Naive thymus-derived CD4-positive, alpha-beta T cell (primary cell): ENCODE measurements around the gene CD44. TPM values are rescaled to one million over a fixed set of nuclear protein-coding genes. Genes with fewer than 3 reads are reported as not detected.

Experiments
- ATAC-seq: fragments of 150-1000 bp; cut with Tn5 transposase; 2 replicates; pipeline ENCODE4 v1.10.0; 2021; ENCODE audit warnings: mild to moderate bottlenecking, moderate library complexity
- CTCF ChIA-PET: fragments of 350-600 bp; sonication (Branson Sonifier 250); formaldehyde crosslinking; loops from one replicate; lab custom pipeline; 2021; ENCODE audit warnings: antibody characterized with exemption; lab: Charles Lee
- POLR2A ChIA-PET: fragments of 350-600 bp; sonication (Branson Sonifier 250); formaldehyde crosslinking; loops from one replicate; lab custom pipeline; 2021; ENCODE audit warnings: antibody characterized with exemption, inconsistent platforms; lab: Charles Lee
- DNase-seq, 9 donors: peaks; one replicate each; pipeline versions ENCODE4 v3.0.0 to v3.0.0-alpha.2; 2020 to 2022; ENCODE audit warnings: mixed read lengths in 1 of 9
- H3K27ac ChIP-seq: one replicate; pipeline ENCODE4 v1.7.0; 2013; ENCODE audit warnings: mild to moderate bottlenecking, low read depth, low read length, moderate library complexity
- H3K27me3 ChIP-seq, 2 donors: one replicate each; pipeline ENCODE4 v1.7.0; 2013; ENCODE audit warnings: low read length in 2 of 2, mild to moderate bottlenecking in 2 of 2, moderate library complexity in 2 of 2; ENCODE audit not compliant: control insufficient read depth in 2 of 2, insufficient read depth in 2 of 2
- H3K36me3 ChIP-seq, 3 experiments: 1 replicate in 2 of 3; 2 replicates in 1 of 3; pipeline ENCODE4 v1.7.0; 2013; ENCODE audit warnings: low read length in 3 of 3, mild to moderate bottlenecking in 3 of 3, moderate library complexity in 1 of 3; ENCODE audit not compliant: insufficient read depth in 3 of 3, control insufficient read depth in 2 of 3
- H3K4me1 ChIP-seq, 2 donors: one replicate each; pipeline ENCODE4 v1.7.0; 2013; ENCODE audit warnings: low read length in 2 of 2, mild to moderate bottlenecking in 2 of 2, moderate library complexity in 1 of 2; ENCODE audit not compliant: control insufficient read depth in 2 of 2, insufficient read depth in 2 of 2
- H3K4me3 ChIP-seq: 2 replicates; pipeline ENCODE4 v1.7.0; 2013; ENCODE audit warnings: mild to moderate bottlenecking, low read length
- H3K9me3 ChIP-seq, 3 experiments: 1 replicate in 2 of 3; 2 replicates in 1 of 3; pipeline ENCODE4 v1.7.0; 2013; ENCODE audit warnings: low read length in 3 of 3; ENCODE audit not compliant: control insufficient read depth in 2 of 3
- H3K27ac Mint-ChIP-seq, 9 donors: one replicate each; pipeline ENCODE4 v1.8.0; 2020 to 2022; ENCODE audit warnings: mixed read lengths in 9 of 9, mild to moderate bottlenecking in 8 of 9, moderate library complexity in 5 of 9, inconsistent platforms in 2 of 9
- H3K27me3 Mint-ChIP-seq, 5 donors: one replicate each; pipeline ENCODE4 v1.8.0; 2021 to 2022; ENCODE audit warnings: mixed read lengths in 5 of 5, mild to moderate bottlenecking in 1 of 5
- H3K36me3 Mint-ChIP-seq, 5 donors: one replicate each; pipeline ENCODE4 v1.8.0; 2020 to 2022; ENCODE audit warnings: mixed read lengths in 5 of 5, mild to moderate bottlenecking in 3 of 5, inconsistent platforms in 1 of 5
- H3K4me1 Mint-ChIP-seq, 7 donors: one replicate each; pipeline ENCODE4 v1.8.0; 2020 to 2022; ENCODE audit warnings: mixed read lengths in 7 of 7, mild to moderate bottlenecking in 3 of 7, inconsistent platforms in 1 of 7
- H3K4me3 Mint-ChIP-seq, 10 donors: one replicate each; pipeline ENCODE4 v1.8.0; 2020 to 2022; ENCODE audit warnings: mild to moderate bottlenecking in 10 of 10, mixed read lengths in 10 of 10, moderate library complexity in 6 of 10, inconsistent platforms in 2 of 10
- H3K9me3 Mint-ChIP-seq, 11 donors: one replicate each; pipeline ENCODE4 v1.8.0; 2020 to 2022; ENCODE audit warnings: mixed read lengths in 11 of 11, mild to moderate bottlenecking in 4 of 11, inconsistent platforms in 1 of 11, moderate library complexity in 1 of 11
- intact Hi-C, 2 donors: fragments of 100-400 bp; cut with micrococcal nuclease; formaldehyde crosslinking; loops; one replicate each; pipeline ENCODE4 v1.15.1; 2023
- polyA plus RNA-seq, 2 donors: library from polyadenylated mRNA; unstranded; fragments of 300-500 nt; fragmentation: Illumina TruSeq; gene quantifications; one replicate each; pipeline ENCODE4 v1.2.3, GENCODE V29; 2021
- total RNA-seq, 6 experiments: library from RNA in 5 of 6; stranded (reverse) in 5 of 6; gene quantifications; 1 replicate in 5 of 6; 2 replicates in 1 of 6; pipeline ENCODE4 v1.2.3 and lab custom pipeline; 2021 to 2026

The CD44 gene
- total and polyA plus RNA-seq, 7 experiments from 2014 or later, result 332 to 1,223 (median 755) TPM

DNA sequence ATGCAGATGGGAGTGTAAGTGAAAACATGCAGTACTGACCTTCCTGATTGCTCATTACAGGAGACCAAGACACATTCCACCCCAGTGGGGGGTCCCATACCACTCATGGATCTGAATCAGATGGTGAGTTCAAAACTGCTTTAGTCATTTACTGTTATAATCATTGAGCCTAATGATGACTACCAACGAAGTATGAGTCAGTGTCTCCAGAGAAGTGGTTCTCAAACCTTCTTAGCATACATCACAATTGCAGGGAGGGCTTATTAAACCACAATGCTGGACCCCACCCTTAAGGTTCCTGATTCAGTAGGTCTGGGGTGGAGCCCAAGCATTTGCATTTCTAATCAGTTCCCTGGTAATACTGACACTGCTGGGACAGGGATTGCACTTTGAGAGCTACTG, 75.8 kb downstream of the CD44 start:
- H3K36me3 ChIP-seq, result peaks cover 19 to 50% (median 28%) of the 10 kb centered on the region in 3 experiments
- peaks cover 41 to 97% (median 89%) of the 10 kb centered on the region in 7 donors for H3K4me1 Mint-ChIP-seq
- ChIA-PET CTCF (no interaction called here), POLR2A (interaction anchor here (0.8 to 1.3 kb wide), 2 partner anchors 52 to 88 kb away, joined by 3 to 4 read pairs; no protein-coding TSS in a partner anchor)
- H3K9me3 ChIP-seq, result no peaks in the 10 kb centered on the region
- peaks cover 11 to 86% (median 84%) of the 10 kb centered on the region in 5 donors for H3K36me3 Mint-ChIP-seq
- no peak for DNase-seq
- no peak overlapping the region for H3K4me3 ChIP-seq
- peaks cover 0 to 13% (median 5%) of the 10 kb centered on the region in 11 donors for H3K9me3 Mint-ChIP-seq
- H3K27me3 Mint-ChIP-seq, result no peaks in the 10 kb centered on the region
- H3K27me3 ChIP-seq, result no peaks in the 10 kb centered on the region
- H3K27ac Mint-ChIP-seq, result peak overlapping the region; percentile 26 to 98 (median 92)
- ATAC-seq, result peak; percentile 71
- H3K4me3 Mint-ChIP-seq, result peak overlapping the region in 7 of 10 donors; percentile 12 to 68 (median 44)
- H3K4me1 ChIP-seq, result peaks cover 40 to 41% of the 10 kb centered on the region in 2 donors
- H3K27ac ChIP-seq, result peak overlapping the region; percentile 11
- intact Hi-C loops, result loop anchor here (1.0 to 5.0 kb wide), 3 partner anchors 11 to 287 kb away; no protein-coding TSS in a partner anchor

DNA sequence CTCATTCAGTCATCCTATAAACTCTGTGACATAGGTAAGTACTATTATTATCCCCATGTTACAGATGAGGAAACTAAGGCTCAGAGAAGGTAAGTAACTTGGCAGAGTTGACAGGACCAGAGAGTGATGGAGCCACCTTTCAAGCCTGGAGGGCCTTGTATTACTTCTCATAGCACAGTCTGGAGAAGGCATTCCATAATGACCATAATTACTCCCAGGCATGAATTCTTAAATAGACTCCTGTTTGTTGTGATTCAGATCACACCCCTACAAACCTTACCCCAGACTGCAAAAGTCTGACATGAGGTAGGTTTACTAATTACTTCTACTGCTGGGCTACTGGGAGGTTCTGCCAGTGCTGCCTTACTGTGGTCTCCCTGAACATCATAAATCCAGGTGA, 77.0 kb downstream of the CD44 start:
- peaks cover 25 to 48% (median 33%) of the 10 kb centered on the region in 3 experiments for H3K36me3 ChIP-seq
- peak overlapping the region; percentile 47 for H3K27ac ChIP-seq
- Mint-ChIP-seq H3K4me3 (peak overlapping the region in 7 of 10 donors; percentile 15 to 72 (median 63)), H3K27me3 (no peaks in the 10 kb centered on the region), H3K36me3 (peaks cover 12 to 81% (median 80%) of the 10 kb centered on the region in 5 donors), H3K27ac (peak overlapping the region; percentile 31 to 98 (median 92)), H3K4me1 (peaks cover 37 to 94% (median 84%) of the 10 kb centered on the region in 7 donors), H3K9me3 (peaks cover 0 to 2% (median 0%) of the 10 kb centered on the region in 11 donors)
- ChIA-PET CTCF (no interaction called here), POLR2A (no interaction called here)
- no peak overlapping the region for H3K4me3 ChIP-seq
- DNase-seq, result no peak
- H3K27me3 ChIP-seq, result no peaks in the 10 kb centered on the region
- H3K4me1 ChIP-seq, result peaks cover 40 to 41% of the 10 kb centered on the region in 2 donors
- no peak for ATAC-seq
- H3K9me3 ChIP-seq, result no peaks in the 10 kb centered on the region
- intact Hi-C loops, result loop anchor here (2.0 to 5.0 kb wide), 7 partner anchors 19 to 289 kb away; no protein-coding TSS in a partner anchor

GRCh38 chr11:35216962-35217678, 78.1 kb downstream of the CD44 start:
- no peaks in the 10 kb centered on the region for H3K9me3 ChIP-seq
- Mint-ChIP-seq H3K27ac (peak overlapping the region; percentile 79 to 98 (median 92)), H3K9me3 (no peaks in the 10 kb centered on the region), H3K27me3 (no peaks in the 10 kb centered on the region), H3K4me3 (peak overlapping the region; percentile 24 to 74 (median 68)), H3K4me1 (peaks cover 35 to 89% (median 74%) of the 10 kb centered on the region in 7 donors), H3K36me3 (peaks cover 16 to 81% (median 77%) of the 10 kb centered on the region in 5 donors)
- ChIA-PET CTCF (interaction anchor here (1.4 to 2.0 kb wide), 2 partner anchors 13 to 76 kb away, joined by 3 to 4 read pairs; no protein-coding TSS in a partner anchor), POLR2A (interaction anchor here (0.7 to 1.8 kb wide), 4 partner anchors 19 to 220 kb away, joined by 3 to 6 read pairs (median 4); no protein-coding TSS in a partner anchor)
- H3K27me3 ChIP-seq, result no peaks in the 10 kb centered on the region
- ATAC-seq (peak; percentile 78), DNase-seq (peak in 7 of 9 donors; percentile 58 to 81 (median 70))
- peaks cover 31 to 56% (median 45%) of the 10 kb centered on the region in 3 experiments for H3K36me3 ChIP-seq
- H3K27ac ChIP-seq, result peak overlapping the region; percentile 47
- peaks cover 40 to 41% of the 10 kb centered on the region in 2 donors for H3K4me1 ChIP-seq
- intact Hi-C loops, result loop anchor here (1.0 to 5.0 kb wide), 12 partner anchors 8 to 290 kb away; no protein-coding TSS in a partner anchor
- H3K4me3 ChIP-seq, result no peak overlapping the region

DNA sequence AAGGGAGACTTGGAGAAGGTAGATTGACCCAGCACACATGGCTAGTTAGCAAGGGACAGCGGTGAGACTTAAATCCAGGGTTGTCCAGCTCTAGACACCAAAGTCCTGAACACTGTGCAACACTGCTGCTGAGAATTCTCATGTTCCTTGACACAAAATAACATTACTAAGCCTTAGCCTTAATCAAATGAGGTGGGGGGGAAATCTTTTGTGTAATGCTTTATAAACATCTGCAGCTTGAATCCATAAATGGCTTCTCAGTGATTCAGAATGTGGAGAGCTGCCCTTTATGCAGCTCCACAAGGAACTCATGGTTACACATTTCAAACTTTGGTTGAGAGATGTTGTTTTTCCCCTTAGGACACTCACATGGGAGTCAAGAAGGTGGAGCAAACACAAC, 80.0 kb downstream of the CD44 start:
- ChIA-PET CTCF (interaction anchor here (1.4 to 2.2 kb wide), 3 partner anchors 15 to 86 kb away, joined by 3 to 5 read pairs (median 5); no protein-coding TSS in a partner anchor), POLR2A (interaction anchor here (0.6 to 1.7 kb wide), 10 partner anchors 11 to 573 kb away, joined by 3 to 5 read pairs (median 4); no protein-coding TSS in a partner anchor)
- peak overlapping the region in 8 of 9 donors; percentile 82 to 98 (median 88) for H3K27ac Mint-ChIP-seq
- H3K4me3 Mint-ChIP-seq, result peak overlapping the region in 3 of 10 donors; percentile 2 to 12 (median 8)
- DNase-seq (no peak), ATAC-seq (no peak)
- Histone ChIP-seq H3K27ac (no peak overlapping the region), H3K36me3 (peaks cover 44 to 73% (median 60%) of the 10 kb centered on the region in 3 experiments), H3K4me1 (peaks cover 32 to 33% of the 10 kb centered on the region in 2 donors), H3K4me3 (no peak overlapping the region), H3K9me3 (no peaks in the 10 kb centered on the region), H3K27me3 (no peaks in the 10 kb centered on the region)
- peaks cover 28 to 83% (median 75%) of the 10 kb centered on the region in 5 donors for H3K36me3 Mint-ChIP-seq
- intact Hi-C loops, result loop anchor here (5.0 kb wide), 2 partner anchors 77 to 292 kb away; no protein-coding TSS in a partner anchor
- peaks cover 0 to 2% (median 0%) of the 10 kb centered on the region in 11 donors for H3K9me3 Mint-ChIP-seq
- no peaks in the 10 kb centered on the region for H3K27me3 Mint-ChIP-seq
- H3K4me1 Mint-ChIP-seq, result peaks cover 30 to 73% (median 61%) of the 10 kb centered on the region in 7 donors

GRCh38 chr11:35223371-35223796, 84.4 kb downstream of the CD44 start:
- CTCF ChIA-PET, result interaction anchor here (1.2 kb wide), 1 partner anchor 60 kb away, joined by 4 read pairs; no protein-coding TSS in a partner anchor
- H3K4me3 ChIP-seq, result no peak overlapping the region
- POLR2A ChIA-PET, result interaction anchor here (0.5 to 1.3 kb wide), 3 partner anchors 10 to 98 kb away, joined by 3 read pairs; no protein-coding TSS in a partner anchor
- H3K36me3 Mint-ChIP-seq, result peaks cover 48 to 84% (median 80%) of the 10 kb centered on the region in 5 donors
- intact Hi-C loops, result no loop called here
- H3K9me3 Mint-ChIP-seq, result peaks cover 0 to 2% (median 0%) of the 10 kb centered on the region in 11 donors
- H3K4me1 ChIP-seq, result no peaks in the 10 kb centered on the region
- peaks cover 66 to 96% (median 70%) of the 10 kb centered on the region in 3 experiments for H3K36me3 ChIP-seq
- H3K4me3 Mint-ChIP-seq, result no peak overlapping the region
- H3K4me1 Mint-ChIP-seq, result peaks cover 5 to 50% (median 30%) of the 10 kb centered on the region in 7 donors
- H3K27ac ChIP-seq, result no peak overlapping the region
- H3K27ac Mint-ChIP-seq, result peak overlapping the region in 7 of 9 donors; percentile 28 to 70 (median 51)
- no peaks in the 10 kb centered on the region for H3K9me3 ChIP-seq
- no peak for ATAC-seq
- H3K27me3 Mint-ChIP-seq, result no peaks in the 10 kb centered on the region
- H3K27me3 ChIP-seq, result no peaks in the 10 kb centered on the region
- DNase-seq, result no peak

GRCh38 chr11:35223991-35224390, 85.0 kb downstream of the CD44 start:
- peaks cover 53 to 85% (median 79%) of the 10 kb centered on the region in 5 donors for H3K36me3 Mint-ChIP-seq
- peaks cover 68 to 96% (median 68%) of the 10 kb centered on the region in 3 experiments for H3K36me3 ChIP-seq
- no peaks in the 10 kb centered on the region for H3K27me3 Mint-ChIP-seq
- CTCF ChIA-PET, result no interaction called here
- H3K27me3 ChIP-seq, result no peaks in the 10 kb centered on the region
- H3K9me3 ChIP-seq, result no peaks in the 10 kb centered on the region
- peaks cover 5 to 47% (median 28%) of the 10 kb centered on the region in 7 donors for H3K4me1 Mint-ChIP-seq
- peaks cover 0 to 2% (median 0%) of the 10 kb centered on the region in 11 donors for H3K9me3 Mint-ChIP-seq
- H3K4me3 Mint-ChIP-seq, result no peak overlapping the region
- H3K4me1 ChIP-seq, result no peaks in the 10 kb centered on the region
- intact Hi-C loops, result no loop called here
- DNase-seq (no peak), ATAC-seq (no peak)
- POLR2A ChIA-PET, result interaction anchor here (0.5 to 1.3 kb wide), 2 partner anchors 81 to 98 kb away, joined by 3 read pairs; no protein-coding TSS in a partner anchor
- H3K27ac ChIP-seq, result no peak overlapping the region
- no peak overlapping the region for H3K4me3 ChIP-seq
- H3K27ac Mint-ChIP-seq, result peak overlapping the region in 5 of 9 donors; percentile 18 to 83 (median 42)
